HepG2 (cell line): ENCODE data around the gene DDX59. TPM values are rescaled to one million over a fixed set of nuclear protein-coding genes. Genes with fewer than 3 reads are reported as not detected.

Experiments used
- MEIS1 ChIP-seq: sonication (generic); formaldehyde crosslinking; IDR thresholded peaks from 2 replicates; pipeline ENCODE4 v1.9.0; 2021; ENCODE audit warnings: mild to moderate bottlenecking, missing genetic modification reagents, moderate library complexity, borderline replicate concordance
- PAF1 ChIP-seq: IDR thresholded peaks from 2 replicates; pipeline ENCODE4 v1.6.1; 2016; ENCODE audit warnings: missing genetic modification reagents, missing compliant biosample characterization
- PHF20 ChIP-seq: sonication (generic); formaldehyde crosslinking; IDR thresholded peaks from 2 replicates; pipeline ENCODE4 v1.5.0; 2020; ENCODE audit warnings: mild to moderate bottlenecking, missing genetic modification reagents
- SRY ChIP-seq: sonication (generic); formaldehyde crosslinking; IDR thresholded peaks from 2 replicates; pipeline ENCODE4 v1.8.0; 2022; ENCODE audit warnings: mild to moderate bottlenecking, missing genetic modification reagents
- SYNCRIP ChIP-seq: fragments of 200-400 bp; formaldehyde crosslinking; IDR thresholded peaks from 2 replicates; pipeline ENCODE4 v1.6.1; 2018; ENCODE audit warnings: mild to moderate bottlenecking, low read depth, low read length; ENCODE audit not compliant: insufficient read depth
- ZNF670 ChIP-seq: sonication (generic); formaldehyde crosslinking; IDR thresholded peaks from 2 replicates; pipeline ENCODE4 v1.8.0; 2022; ENCODE audit warnings: mild to moderate bottlenecking, missing genetic modification reagents, borderline replicate concordance
- polyA plus RNA-seq, 8 experiments: library from polyadenylated mRNA; depleted of rRNA in 3 of 8; stranded (reverse) in 7 of 8; unstranded in 1 of 8; fragments of >200 nt; fragmentation: Illumina TruSeq in 4 of 8; extraction: Trizol in 4 of 8; gene quantifications; 2 replicates each; pipeline versions ENCODE4 v1.2.1 to v1.2.3, GENCODE V29; 2011 to 2016; ENCODE audit warnings: low read depth in 4 of 8, missing spikeins in 1 of 8, mixed read lengths in 1 of 8; ENCODE audit not compliant: insufficient read depth in 1 of 8
- total RNA-seq, 5 experiments: library from RNA; depleted of rRNA; stranded (reverse); fragments of >200 nt; fragmentation: Illumina TruSeq; extraction: Trizol; gene quantifications; 2 replicates each; pipeline ENCODE4 v1.2.3, GENCODE V29; 2016; ENCODE audit warnings: low read depth in 1 of 5
- TF ChIP-seq, protein P1 (sequence below): sonication (generic); formaldehyde crosslinking; IDR thresholded peaks from 2 replicates; pipeline ENCODE4 v1.4.0; 2020; ENCODE audit warnings: mild to moderate bottlenecking, missing genetic modification reagents
- TF ChIP-seq, protein P2 (sequence below): sonication (generic); formaldehyde crosslinking; IDR thresholded peaks from 2 replicates; pipeline ENCODE4 v1.4.0; 2020; ENCODE audit warnings: missing genetic modification reagents, borderline replicate concordance
- TF ChIP-seq, protein P3 (sequence below): sonication (generic); formaldehyde crosslinking; IDR thresholded peaks from 2 replicates; pipeline ENCODE4 v1.8.1; 2023; ENCODE audit warnings: missing genetic modification reagents, inconsistent platforms, borderline replicate concordance
- TF ChIP-seq, protein P4 (sequence below), 2 experiments: sonication (generic) in 1 of 2; formaldehyde crosslinking in 1 of 2; IDR thresholded peaks; 2 replicates each; pipeline versions ENCODE4 v1.4.0 to v1.6.1; 2016 to 2020; ENCODE audit warnings: borderline replicate concordance in 1 of 2, low read depth in 1 of 2, mild to moderate bottlenecking in 1 of 2, missing genetic modification reagents in 1 of 2
- TF ChIP-seq, protein P5 (sequence below): sonication (generic); formaldehyde crosslinking; IDR thresholded peaks from 2 replicates; pipeline ENCODE4 v1.4.0; 2020; ENCODE audit warnings: missing genetic modification reagents

Gene DDX59
- total and polyA plus RNA-seq, 2 of the 13 experiments (the other 11 are each of a cell fraction or from before 2014, with no cell fraction given): 12.1 to 14.8 TPM

DNA sequence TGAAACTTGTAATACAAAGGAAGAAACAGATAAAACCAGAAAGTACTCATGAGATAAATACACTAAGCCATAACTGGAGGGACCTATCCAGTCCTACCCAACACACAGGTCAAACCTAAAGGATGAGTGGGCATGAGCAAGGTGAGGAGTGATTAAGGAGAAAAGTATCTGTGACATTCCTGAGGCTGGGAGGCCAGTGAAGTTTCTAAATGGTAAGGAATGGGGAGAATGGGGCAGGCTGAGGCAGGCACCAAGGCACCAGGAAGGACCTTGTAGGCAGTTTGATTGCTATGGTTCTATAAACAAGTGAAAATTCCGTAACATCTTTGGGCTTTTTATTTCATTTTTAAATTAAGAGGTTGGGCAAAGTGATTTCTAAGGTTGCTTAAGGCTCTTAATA is 10.4 kb downstream of the DDX59 start (continued):
- no peak for TF ChIP-seq SRY (CRISPR knock-in tag)
- no peak for TF ChIP-seq PHF20 (CRISPR knock-in tag)
- TF ChIP-seq, protein P1, sequence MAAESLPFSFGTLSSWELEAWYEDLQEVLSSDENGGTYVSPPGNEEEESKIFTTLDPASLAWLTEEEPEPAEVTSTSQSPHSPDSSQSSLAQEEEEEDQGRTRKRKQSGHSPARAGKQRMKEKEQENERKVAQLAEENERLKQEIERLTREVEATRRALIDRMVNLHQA (CRISPR knock-in tag): no peak
- no peak for TF ChIP-seq PAF1
- TF ChIP-seq SYNCRIP: no peak
- TF ChIP-seq ZNF670: no peak
- TF ChIP-seq, protein P2, sequence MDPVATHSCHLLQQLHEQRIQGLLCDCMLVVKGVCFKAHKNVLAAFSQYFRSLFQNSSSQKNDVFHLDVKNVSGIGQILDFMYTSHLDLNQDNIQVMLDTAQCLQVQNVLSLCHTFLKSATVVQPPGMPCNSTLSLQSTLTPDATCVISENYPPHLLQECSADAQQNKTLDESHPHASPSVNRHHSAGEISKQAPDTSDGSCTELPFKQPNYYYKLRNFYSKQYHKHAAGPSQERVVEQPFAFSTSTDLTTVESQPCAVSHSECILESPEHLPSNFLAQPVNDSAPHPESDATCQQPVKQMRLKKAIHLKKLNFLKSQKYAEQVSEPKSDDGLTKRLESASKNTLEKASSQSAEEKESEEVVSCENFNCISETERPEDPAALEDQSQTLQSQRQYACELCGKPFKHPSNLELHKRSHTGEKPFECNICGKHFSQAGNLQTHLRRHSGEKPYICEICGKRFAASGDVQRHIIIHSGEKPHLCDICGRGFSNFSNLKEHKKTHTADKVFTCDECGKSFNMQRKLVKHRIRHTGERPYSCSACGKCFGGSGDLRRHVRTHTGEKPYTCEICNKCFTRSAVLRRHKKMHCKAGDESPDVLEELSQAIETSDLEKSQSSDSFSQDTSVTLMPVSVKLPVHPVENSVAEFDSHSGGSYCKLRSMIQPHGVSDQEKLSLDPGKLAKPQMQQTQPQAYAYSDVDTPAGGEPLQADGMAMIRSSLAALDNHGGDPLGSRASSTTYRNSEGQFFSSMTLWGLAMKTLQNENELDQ (CRISPR knock-in tag): no peak
- TF ChIP-seq, protein P3, sequence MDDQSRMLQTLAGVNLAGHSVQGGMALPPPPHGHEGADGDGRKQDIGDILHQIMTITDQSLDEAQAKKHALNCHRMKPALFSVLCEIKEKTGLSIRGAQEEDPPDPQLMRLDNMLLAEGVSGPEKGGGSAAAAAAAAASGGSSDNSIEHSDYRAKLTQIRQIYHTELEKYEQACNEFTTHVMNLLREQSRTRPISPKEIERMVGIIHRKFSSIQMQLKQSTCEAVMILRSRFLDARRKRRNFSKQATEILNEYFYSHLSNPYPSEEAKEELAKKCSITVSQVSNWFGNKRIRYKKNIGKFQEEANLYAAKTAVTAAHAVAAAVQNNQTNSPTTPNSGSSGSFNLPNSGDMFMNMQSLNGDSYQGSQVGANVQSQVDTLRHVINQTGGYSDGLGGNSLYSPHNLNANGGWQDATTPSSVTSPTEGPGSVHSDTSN: no peak
- TF ChIP-seq, protein P4, sequence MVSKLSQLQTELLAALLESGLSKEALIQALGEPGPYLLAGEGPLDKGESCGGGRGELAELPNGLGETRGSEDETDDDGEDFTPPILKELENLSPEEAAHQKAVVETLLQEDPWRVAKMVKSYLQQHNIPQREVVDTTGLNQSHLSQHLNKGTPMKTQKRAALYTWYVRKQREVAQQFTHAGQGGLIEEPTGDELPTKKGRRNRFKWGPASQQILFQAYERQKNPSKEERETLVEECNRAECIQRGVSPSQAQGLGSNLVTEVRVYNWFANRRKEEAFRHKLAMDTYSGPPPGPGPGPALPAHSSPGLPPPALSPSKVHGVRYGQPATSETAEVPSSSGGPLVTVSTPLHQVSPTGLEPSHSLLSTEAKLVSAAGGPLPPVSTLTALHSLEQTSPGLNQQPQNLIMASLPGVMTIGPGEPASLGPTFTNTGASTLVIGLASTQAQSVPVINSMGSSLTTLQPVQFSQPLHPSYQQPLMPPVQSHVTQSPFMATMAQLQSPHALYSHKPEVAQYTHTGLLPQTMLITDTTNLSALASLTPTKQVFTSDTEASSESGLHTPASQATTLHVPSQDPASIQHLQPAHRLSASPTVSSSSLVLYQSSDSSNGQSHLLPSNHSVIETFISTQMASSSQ (IDR thresholded peaks at IDR 0.05; ENCODE audit: low read depth): no peak
- TF ChIP-seq, protein P4 (CRISPR knock-in tag; IDR thresholded peaks at IDR 0.05; ENCODE audit: borderline replicate concordance): no peak
- TF ChIP-seq, protein P5, sequence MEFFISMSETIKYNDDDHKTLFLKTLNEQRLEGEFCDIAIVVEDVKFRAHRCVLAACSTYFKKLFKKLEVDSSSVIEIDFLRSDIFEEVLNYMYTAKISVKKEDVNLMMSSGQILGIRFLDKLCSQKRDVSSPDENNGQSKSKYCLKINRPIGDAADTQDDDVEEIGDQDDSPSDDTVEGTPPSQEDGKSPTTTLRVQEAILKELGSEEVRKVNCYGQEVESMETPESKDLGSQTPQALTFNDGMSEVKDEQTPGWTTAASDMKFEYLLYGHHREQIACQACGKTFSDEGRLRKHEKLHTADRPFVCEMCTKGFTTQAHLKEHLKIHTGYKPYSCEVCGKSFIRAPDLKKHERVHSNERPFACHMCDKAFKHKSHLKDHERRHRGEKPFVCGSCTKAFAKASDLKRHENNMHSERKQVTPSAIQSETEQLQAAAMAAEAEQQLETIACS (CRISPR knock-in tag): no peak
- no peak for TF ChIP-seq MEIS1 (CRISPR knock-in tag)
